ENCODE results near the gene SNAP25. TPM values are rescaled to one million over a fixed set of nuclear protein-coding genes. Genes with fewer than 3 reads are reported as not detected.

Gene SNAP25
- total RNA-seq, 1 experiment from 2014 or later = not detected

GRCh38 chr20:10261702-10262101 is 43.1 kb downstream of the SNAP25 start:
- Histone ChIP-seq H3K9me2 (replicated peaks; ENCODE audit: insufficient read depth, low read length) (no peaks in the 10 kb centered on the region), H3K4me1 (ENCODE audit: low read length) (no peaks in the 10 kb centered on the region), H3K4me2 (ENCODE audit: low read depth, low read length, poor library complexity, severe bottlenecking) (no peak overlapping the region), H3K36me3 (ENCODE audit: insufficient read depth, low read length) (no peaks in the 10 kb centered on the region), H3K79me2 (ENCODE audit: low read length) (no peaks in the 10 kb centered on the region), H4K20me1 (ENCODE audit: insufficient read depth, low read depth, low read length) (no peaks in the 10 kb centered on the region), H3K27ac (ENCODE audit: low read length) (no peak overlapping the region), H3K4me3 (ENCODE audit: low read length) (no peak overlapping the region), H3K9ac (ENCODE audit: low read length) (no peak overlapping the region), H3K9me3 (ENCODE audit: low read length) (no peaks in the 10 kb centered on the region), H3K27me3 (ENCODE audit: low read length) (no peaks in the 10 kb centered on the region), H2AFZ (ENCODE audit: low read length) (no peak overlapping the region)
- DNase-seq = no peak

GRCh38 chr20:10263385-10264165 is 44.9 kb downstream of the SNAP25 start:
- Histone ChIP-seq H3K79me2 (ENCODE audit: low read length) (no peaks in the 10 kb centered on the region), H3K36me3 (ENCODE audit: insufficient read depth, low read length) (no peaks in the 10 kb centered on the region), H3K4me3 (ENCODE audit: low read length) (no peak overlapping the region), H3K9me2 (replicated peaks; ENCODE audit: insufficient read depth, low read length) (no peaks in the 10 kb centered on the region), H3K9ac (ENCODE audit: low read length) (no peak overlapping the region), H3K4me2 (ENCODE audit: low read depth, low read length, poor library complexity, severe bottlenecking) (no peak overlapping the region), H2AFZ (ENCODE audit: low read length) (no peak overlapping the region), H3K9me3 (ENCODE audit: low read length) (no peaks in the 10 kb centered on the region), H3K27ac (ENCODE audit: low read length) (no peak overlapping the region), H3K27me3 (ENCODE audit: low read length) (no peaks in the 10 kb centered on the region), H3K4me1 (ENCODE audit: low read length) (no peaks in the 10 kb centered on the region), H4K20me1 (ENCODE audit: insufficient read depth, low read depth, low read length) (no peaks in the 10 kb centered on the region)
- DNase-seq = no peak

- no peak overlapping the region for H3K27ac ChIP-seq (ENCODE audit: low read length)
- H3K9ac ChIP-seq (ENCODE audit: low read length) = no peak overlapping the region
- H3K4me2 ChIP-seq (ENCODE audit: low read depth, low read length, poor library complexity, severe bottlenecking) = no peak overlapping the region
- no peaks in the 10 kb centered on the region for H3K79me2 ChIP-seq (ENCODE audit: low read length)
- DNase-seq = no peak
- no peaks in the 10 kb centered on the region for H3K9me2 ChIP-seq (replicated peaks; ENCODE audit: insufficient read depth, low read length)
- H3K9me3 ChIP-seq (ENCODE audit: low read length) = no peaks in the 10 kb centered on the region
- no peaks in the 10 kb centered on the region for H3K27me3 ChIP-seq (ENCODE audit: low read length)
- no peak overlapping the region for H3K4me3 ChIP-seq (ENCODE audit: low read length)
- H3K36me3 ChIP-seq (ENCODE audit: insufficient read depth, low read length) = no peaks in the 10 kb centered on the region
- no peaks in the 10 kb centered on the region for H4K20me1 ChIP-seq (ENCODE audit: insufficient read depth, low read depth, low read length)
- H3K4me1 ChIP-seq (ENCODE audit: low read length) = no peaks in the 10 kb centered on the region
- H2AFZ ChIP-seq (ENCODE audit: low read length) = no peak overlapping the region
Observed at GRCh38 chr20:10264166-10264558, 45.5 kb downstream of the SNAP25 start.

GRCh38 chr20:10268636-10269035 is 50.0 kb downstream of the SNAP25 start:
- no peak for DNase-seq

GRCh38 chr20:10270630-10271029 is 52.0 kb downstream of the SNAP25 start:
- Histone ChIP-seq H3K4me1 (ENCODE audit: low read length) (no peaks in the 10 kb centered on the region), H3K79me2 (ENCODE audit: low read length) (no peaks in the 10 kb centered on the region), H3K9ac (ENCODE audit: low read length) (no peak overlapping the region), H3K27me3 (ENCODE audit: low read length) (no peaks in the 10 kb centered on the region), H3K36me3 (ENCODE audit: insufficient read depth, low read length) (no peaks in the 10 kb centered on the region), H2AFZ (ENCODE audit: low read length) (no peak overlapping the region), H4K20me1 (ENCODE audit: insufficient read depth, low read depth, low read length) (no peaks in the 10 kb centered on the region), H3K4me2 (ENCODE audit: low read depth, low read length, poor library complexity, severe bottlenecking) (no peak overlapping the region), H3K27ac (ENCODE audit: low read length) (no peak overlapping the region), H3K9me3 (ENCODE audit: low read length) (no peaks in the 10 kb centered on the region), H3K4me3 (ENCODE audit: low read length) (no peak overlapping the region), H3K9me2 (replicated peaks; ENCODE audit: insufficient read depth, low read length) (no peaks in the 10 kb centered on the region)
- no peak for DNase-seq

More at GRCh38 chr20:10268636-10269035, 50.0 kb downstream of the SNAP25 start:
- Histone ChIP-seq H3K36me3 (ENCODE audit: insufficient read depth, low read length) (no peaks in the 10 kb centered on the region), H3K4me3 (ENCODE audit: low read length) (no peak overlapping the region), H3K27me3 (ENCODE audit: low read length) (no peaks in the 10 kb centered on the region), H3K4me2 (ENCODE audit: low read depth, low read length, poor library complexity, severe bottlenecking) (no peak overlapping the region), H3K9ac (ENCODE audit: low read length) (no peak overlapping the region), H3K79me2 (ENCODE audit: low read length) (no peaks in the 10 kb centered on the region), H4K20me1 (ENCODE audit: insufficient read depth, low read depth, low read length) (no peaks in the 10 kb centered on the region), H3K4me1 (ENCODE audit: low read length) (no peaks in the 10 kb centered on the region), H3K9me3 (ENCODE audit: low read length) (no peaks in the 10 kb centered on the region), H3K9me2 (replicated peaks; ENCODE audit: insufficient read depth, low read length) (no peaks in the 10 kb centered on the region), H3K27ac (ENCODE audit: low read length) (no peak overlapping the region), H2AFZ (ENCODE audit: low read length) (no peak overlapping the region)

- no peaks in the 10 kb centered on the region for H3K36me3 ChIP-seq (ENCODE audit: insufficient read depth, low read length)
Observed at GRCh38 chr20:10271494-10272219, 53.0 kb downstream of the SNAP25 start.

GRCh38 chr20:10276878-10277580 is 58.4 kb downstream of the SNAP25 start:
- Histone ChIP-seq H3K27me3 (ENCODE audit: low read length) (no peaks in the 10 kb centered on the region), H3K9me2 (replicated peaks; ENCODE audit: insufficient read depth, low read length) (no peaks in the 10 kb centered on the region), H3K27ac (ENCODE audit: low read length) (no peak overlapping the region), H2AFZ (ENCODE audit: low read length) (no peak overlapping the region), H3K4me2 (ENCODE audit: low read depth, low read length, poor library complexity, severe bottlenecking) (no peak overlapping the region), H3K79me2 (ENCODE audit: low read length) (no peaks in the 10 kb centered on the region), H3K36me3 (ENCODE audit: insufficient read depth, low read length) (no peaks in the 10 kb centered on the region), H3K4me1 (ENCODE audit: low read length) (no peaks in the 10 kb centered on the region), H3K9ac (ENCODE audit: low read length) (no peak overlapping the region), H4K20me1 (ENCODE audit: insufficient read depth, low read depth, low read length) (no peaks in the 10 kb centered on the region), H3K9me3 (ENCODE audit: low read length) (no peaks in the 10 kb centered on the region), H3K4me3 (ENCODE audit: low read length) (no peak overlapping the region)
- no peak for DNase-seq

More at GRCh38 chr20:10271494-10272219, 53.0 kb downstream of the SNAP25 start:
- Histone ChIP-seq H3K27ac (ENCODE audit: low read length) (no peak overlapping the region), H3K4me2 (ENCODE audit: low read depth, low read length, poor library complexity, severe bottlenecking) (no peak overlapping the region), H2AFZ (ENCODE audit: low read length) (no peak overlapping the region), H3K27me3 (ENCODE audit: low read length) (no peaks in the 10 kb centered on the region), H3K4me1 (ENCODE audit: low read length) (no peaks in the 10 kb centered on the region), H3K4me3 (ENCODE audit: low read length) (no peak overlapping the region), H3K9me2 (replicated peaks; ENCODE audit: insufficient read depth, low read length) (no peaks in the 10 kb centered on the region), H3K9me3 (ENCODE audit: low read length) (no peaks in the 10 kb centered on the region), H3K79me2 (ENCODE audit: low read length) (no peaks in the 10 kb centered on the region), H3K9ac (ENCODE audit: low read length) (no peak overlapping the region), H4K20me1 (ENCODE audit: insufficient read depth, low read depth, low read length) (no peaks in the 10 kb centered on the region)
- DNase-seq = no peak

- no peaks in the 10 kb centered on the region for H3K9me2 ChIP-seq (replicated peaks; ENCODE audit: insufficient read depth, low read length)
- H3K4me3 ChIP-seq (ENCODE audit: low read length) = no peak overlapping the region
- H3K27me3 ChIP-seq (ENCODE audit: low read length) = no peaks in the 10 kb centered on the region
- H3K4me1 ChIP-seq (ENCODE audit: low read length) = no peaks in the 10 kb centered on the region
- H2AFZ ChIP-seq (ENCODE audit: low read length) = no peak overlapping the region
- H3K36me3 ChIP-seq (ENCODE audit: insufficient read depth, low read length) = no peaks in the 10 kb centered on the region
- no peak overlapping the region for H3K9ac ChIP-seq (ENCODE audit: low read length)
- no peaks in the 10 kb centered on the region for H3K79me2 ChIP-seq (ENCODE audit: low read length)
- H3K27ac ChIP-seq (ENCODE audit: low read length) = no peak overlapping the region
- DNase-seq = no peak
- H4K20me1 ChIP-seq (ENCODE audit: insufficient read depth, low read depth, low read length) = no peaks in the 10 kb centered on the region
- no peaks in the 10 kb centered on the region for H3K9me3 ChIP-seq (ENCODE audit: low read length)
- H3K4me2 ChIP-seq (ENCODE audit: low read depth, low read length, poor library complexity, severe bottlenecking) = no peak overlapping the region
Observed at GRCh38 chr20:10277616-10278015, 59.0 kb downstream of the SNAP25 start.
